Adrenal gland (tissue), 5 donors: ENCODE measurements around the gene PCDH9.

Experiments used
- CTCF ChIP-seq, 6 experiments: fragments of 450-650 bp in 4 of 6; fragments of 200-600 bp in 2 of 6; sonication (generic) in 1 of 6; IDR thresholded peaks; 1 replicate in 5 of 6; 2 replicates in 1 of 6; pipeline versions ENCODE4 v1.5.1 to v1.8.0; 2016 to 2021; ENCODE audit warnings: antibody characterized with exemption in 6 of 6, mild to moderate bottlenecking in 2 of 6, moderate library complexity in 1 of 6
- POLR2A ChIP-seq, 2 donors: fragments of 450-650 bp; IDR thresholded peaks; one replicate each; pipeline ENCODE4 v1.6.1; 2017; ENCODE audit warnings: antibody characterized with exemption in 2 of 2, mild to moderate bottlenecking in 2 of 2, moderate library complexity in 1 of 2
- donor health status: DM: no; HTN: no; CAD: no.

- TF ChIP-seq CTCF (IDR thresholded peaks at IDR 0.05): no peak
- TF ChIP-seq POLR2A (IDR thresholded peaks at IDR 0.05): no peak
Measured at GRCh38 chr13:66425741-66426140, 804.4 kb downstream of the PCDH9 start.
